B cell (primary cell): ENCODE data around the gene SLC24A1.

Experiments used
- EZH2 ChIP-seq: IDR thresholded peaks from 2 replicates; pipeline ENCODE4 v1.6.1; 2012; ENCODE audit warnings: borderline replicate concordance, low read depth, mild to moderate bottlenecking, moderate library complexity, low read length; ENCODE audit not compliant: insufficient read depth, poor library complexity, severe bottlenecking
- TF ChIP-seq, protein P1 (sequence below): fragments of 200-600 bp; IDR thresholded peaks from one replicate; pipeline ENCODE4 v1.8.0; 2022; ENCODE audit warnings: antibody characterized with exemption, mild to moderate bottlenecking

DNA sequence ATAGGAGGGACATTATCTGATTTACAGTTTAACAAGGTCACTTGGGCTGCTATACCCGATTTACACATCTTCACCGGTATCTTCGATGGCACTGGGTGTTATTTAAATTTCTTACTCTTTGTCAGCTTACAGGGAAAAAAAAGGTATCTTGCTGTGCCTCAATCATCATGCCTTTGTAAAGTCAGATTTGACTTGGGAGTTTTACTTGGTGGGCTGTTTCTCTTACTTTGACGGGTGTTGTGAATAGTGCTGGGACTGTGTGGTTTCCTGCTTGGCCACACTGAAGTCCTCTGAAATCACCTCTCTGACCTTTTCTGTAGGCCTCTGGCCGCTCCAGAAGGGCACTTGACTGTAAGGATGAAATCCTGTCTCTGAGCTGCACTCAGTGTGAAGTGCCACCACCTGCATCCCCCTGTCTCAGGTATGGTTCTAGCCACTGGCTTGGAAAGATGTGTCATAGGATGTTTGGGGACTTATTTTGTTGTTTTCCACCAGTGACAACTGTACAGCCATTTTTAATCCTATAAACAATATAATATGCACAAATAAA, 3.1 kb upstream of the SLC24A1 start:
- TF ChIP-seq, protein P1, sequence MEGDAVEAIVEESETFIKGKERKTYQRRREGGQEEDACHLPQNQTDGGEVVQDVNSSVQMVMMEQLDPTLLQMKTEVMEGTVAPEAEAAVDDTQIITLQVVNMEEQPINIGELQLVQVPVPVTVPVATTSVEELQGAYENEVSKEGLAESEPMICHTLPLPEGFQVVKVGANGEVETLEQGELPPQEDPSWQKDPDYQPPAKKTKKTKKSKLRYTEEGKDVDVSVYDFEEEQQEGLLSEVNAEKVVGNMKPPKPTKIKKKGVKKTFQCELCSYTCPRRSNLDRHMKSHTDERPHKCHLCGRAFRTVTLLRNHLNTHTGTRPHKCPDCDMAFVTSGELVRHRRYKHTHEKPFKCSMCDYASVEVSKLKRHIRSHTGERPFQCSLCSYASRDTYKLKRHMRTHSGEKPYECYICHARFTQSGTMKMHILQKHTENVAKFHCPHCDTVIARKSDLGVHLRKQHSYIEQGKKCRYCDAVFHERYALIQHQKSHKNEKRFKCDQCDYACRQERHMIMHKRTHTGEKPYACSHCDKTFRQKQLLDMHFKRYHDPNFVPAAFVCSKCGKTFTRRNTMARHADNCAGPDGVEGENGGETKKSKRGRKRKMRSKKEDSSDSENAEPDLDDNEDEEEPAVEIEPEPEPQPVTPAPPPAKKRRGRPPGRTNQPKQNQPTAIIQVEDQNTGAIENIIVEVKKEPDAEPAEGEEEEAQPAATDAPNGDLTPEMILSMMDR = no peak
- no peak for TF ChIP-seq EZH2
